D341Med (cell line): ENCODE results near the gene MAPK14.

Experiments
- DNase-seq: peaks from one replicate; pipeline ENCODE4 v3.0.0; 2012; ENCODE audit warnings: low spot score

MAPK14 gene

DNA sequence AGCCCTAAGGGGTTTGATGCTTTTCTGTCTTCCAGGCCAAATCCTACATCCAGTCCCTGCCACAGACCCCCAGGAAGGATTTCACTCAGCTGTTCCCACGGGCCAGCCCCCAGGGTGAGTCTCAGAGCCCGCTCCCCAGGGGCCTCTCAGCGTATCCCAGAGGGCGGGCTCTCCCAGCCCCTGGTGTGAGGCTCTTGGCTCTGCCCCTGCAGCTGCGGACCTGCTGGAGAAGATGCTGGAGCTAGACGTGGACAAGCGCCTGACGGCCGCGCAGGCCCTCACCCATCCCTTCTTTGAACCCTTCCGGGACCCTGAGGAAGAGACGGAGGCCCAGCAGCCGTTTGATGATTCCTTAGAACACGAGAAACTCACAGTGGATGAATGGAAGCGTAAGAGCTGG lies 111.1 kb downstream of the MAPK14 start:
- peak; percentile 33 for DNase-seq

- peak; percentile 79 for DNase-seq
Measured at GRCh38 chr6:36139431-36139830, 111.8 kb downstream of the MAPK14 start.

- DNase-seq = peak; percentile 71
Measured at GRCh38 chr6:36139991-36140710, 112.5 kb downstream of the MAPK14 start.

GRCh38 chr6:36141091-36141490 lies 113.5 kb downstream of the MAPK14 start:
- DNase-seq = no peak

DNA sequence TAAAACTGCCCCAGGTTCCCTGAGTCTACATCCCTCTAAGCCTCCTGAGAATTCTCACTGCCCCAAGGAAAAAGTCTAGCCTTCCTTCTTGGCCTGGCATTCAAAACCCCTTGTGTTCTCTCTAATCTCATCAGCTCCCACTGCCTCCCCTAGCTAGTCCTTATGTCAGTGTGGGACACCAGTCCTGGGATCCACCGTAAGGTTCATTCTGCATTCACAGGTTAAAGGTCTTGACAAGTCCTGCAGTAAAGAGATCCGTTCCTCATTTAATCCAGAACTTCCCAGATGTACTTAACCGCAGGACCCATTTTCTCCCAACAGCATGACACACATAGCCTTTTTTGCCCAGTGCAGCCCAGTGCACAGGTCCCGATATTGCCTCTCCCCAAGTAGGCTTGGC lies 114.4 kb downstream of the MAPK14 start:
- no peak for DNase-seq

DNA sequence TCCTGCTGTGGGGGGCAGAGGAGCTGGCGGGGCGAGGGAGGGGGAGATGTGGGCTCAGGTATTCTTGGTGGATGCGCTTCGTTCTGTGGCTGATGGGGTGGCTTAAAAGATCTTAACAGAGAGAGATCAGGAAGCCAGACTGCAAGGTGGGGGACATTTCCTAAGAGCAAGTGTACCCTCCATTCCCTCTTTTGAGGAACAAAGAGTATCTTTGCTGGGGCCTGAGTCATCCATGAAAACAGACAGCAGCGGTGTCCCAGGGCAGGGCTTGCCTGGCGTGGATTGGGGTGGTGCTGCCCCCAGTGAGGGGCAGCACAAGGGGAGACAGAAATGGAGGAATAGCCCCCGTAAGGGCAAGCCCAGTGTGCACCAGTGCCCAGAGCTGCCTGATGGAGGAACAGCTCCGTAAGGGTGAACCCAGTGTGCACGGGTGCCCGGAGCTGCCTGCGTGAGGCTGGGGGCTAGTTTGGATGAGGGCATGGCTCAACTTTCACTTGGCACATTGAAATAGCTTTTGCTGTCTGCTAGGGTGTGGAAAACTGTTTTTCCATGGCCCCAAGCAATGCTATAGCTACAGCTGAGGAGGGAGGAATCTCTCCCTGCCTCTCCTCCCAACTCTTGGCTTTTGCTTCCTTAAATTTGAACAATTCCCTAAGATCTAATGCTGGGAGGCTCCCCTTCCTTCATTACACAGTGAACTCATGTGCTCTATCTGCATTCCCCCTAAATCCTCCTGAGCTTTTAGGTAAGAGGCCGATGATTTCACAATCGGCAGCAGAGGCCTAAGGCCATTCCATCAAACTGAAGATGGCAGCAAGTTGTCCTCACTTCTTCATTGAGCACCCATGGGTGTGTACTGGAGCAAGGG lies 115.6 kb downstream of the MAPK14 start:
- no peak for DNase-seq

GRCh38 chr6:36145495-36145894 lies 117.9 kb downstream of the MAPK14 start:
- no peak for DNase-seq

DNA sequence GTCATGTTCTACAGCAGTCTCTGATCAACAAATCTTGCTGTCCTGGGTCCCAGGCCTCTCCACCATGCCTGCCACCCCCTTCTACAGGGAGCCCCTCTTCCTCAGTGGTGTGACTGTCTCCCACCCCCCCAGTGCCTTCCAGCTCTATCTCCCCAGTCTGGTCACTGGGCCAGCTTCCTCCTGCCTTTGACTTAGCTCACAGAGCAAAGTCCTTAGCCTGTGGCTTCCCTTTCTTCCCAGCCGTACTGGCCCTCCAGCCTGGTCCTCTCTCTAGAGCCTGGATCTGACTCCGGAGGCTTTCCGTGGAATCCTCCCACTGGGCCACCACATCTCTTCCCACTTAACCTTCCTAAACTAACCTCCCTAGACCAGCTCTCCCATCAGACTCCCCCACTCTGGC lies 119.7 kb downstream of the MAPK14 start:
- no peak for DNase-seq

DNA sequence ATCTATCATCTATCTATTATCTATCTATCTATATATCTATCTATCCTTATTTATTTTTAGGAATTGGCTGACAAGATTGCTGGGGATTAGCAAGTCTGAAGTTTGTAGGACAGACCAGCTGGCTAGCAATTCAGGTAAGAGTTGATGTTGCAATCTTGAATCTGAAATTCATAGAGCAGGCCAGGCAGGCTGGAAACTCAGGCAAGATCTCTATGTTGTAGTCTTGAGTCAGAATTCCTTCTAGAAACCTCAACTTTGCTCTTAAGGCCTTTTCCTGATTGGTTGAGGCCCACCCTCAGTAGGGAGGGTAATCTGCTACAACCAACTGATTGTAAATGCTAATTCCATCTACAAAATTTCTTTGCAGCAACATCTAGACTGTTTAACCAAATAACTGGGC lies 121.9 kb downstream of the MAPK14 start:
- no peak for DNase-seq

- no peak for DNase-seq
Measured at GRCh38 chr6:36150283-36150682, 122.7 kb downstream of the MAPK14 start.

- no peak for DNase-seq
Measured at GRCh38 chr6:36154286-36154685, 126.7 kb downstream of the MAPK14 start.

GRCh38 chr6:36155662-36156061 lies 128.1 kb downstream of the MAPK14 start:
- DNase-seq = no peak

- no peak for DNase-seq
Measured at GRCh38 chr6:36160147-36160760, 132.6 kb downstream of the MAPK14 start.
